ENCODE measurements around the gene STEAP1. TPM values are rescaled to one million over a fixed set of nuclear protein-coding genes. Genes with fewer than 3 reads are reported as not detected.
"Not testable (repeated sequence)": the region's sequence is repeated elsewhere in the genome, so short reads cannot be mapped to it uniquely, and the experiment has no call there.

The STEAP1 gene
- total and polyA plus RNA-seq, 2 donors = 0.33 to 3.8 TPM

DNA sequence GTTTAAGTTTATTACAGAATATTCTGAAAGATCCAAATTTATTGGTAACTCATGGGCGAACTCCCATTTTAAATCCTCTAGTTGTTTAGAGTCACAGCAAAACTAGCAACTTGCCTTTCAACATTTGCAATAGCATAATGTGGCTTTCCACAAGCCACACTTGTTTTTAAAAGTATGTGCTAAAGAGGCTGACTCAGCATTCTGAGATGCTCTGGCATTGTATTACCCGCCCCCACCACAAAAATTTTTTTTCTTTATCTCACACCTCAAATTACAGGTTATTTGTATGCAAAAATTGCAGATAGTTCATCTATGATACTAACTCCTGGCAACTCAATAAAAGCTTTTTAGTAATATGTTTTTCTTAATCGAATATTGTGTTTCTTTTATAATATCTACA, 2.4 kb upstream of the STEAP1 start:
- H3K4me3 ChIP-seq (ENCODE audit: low read length in 2 of 2); H3K27ac ChIP-seq (ENCODE audit: low read depth in 1 of 2, low read length in 1 of 2): not testable (repeated sequence)

GRCh38 chr7:90152642-90153253, 1.5 kb upstream of the STEAP1 start:
- not testable (repeated sequence) for H3K36me3 ChIP-seq (ENCODE audit: control insufficient read depth in 2 of 2, insufficient read depth in 2 of 2, low read length in 1 of 2); H3K4me1 ChIP-seq (ENCODE audit: control insufficient read depth in 2 of 2, insufficient read depth in 2 of 2, low read length in 2 of 2); H3K4me3 ChIP-seq (ENCODE audit: low read length in 2 of 2); H3K27ac ChIP-seq (ENCODE audit: low read depth in 1 of 2, low read length in 1 of 2); H3K9me3 ChIP-seq (ENCODE audit: control insufficient read depth in 2 of 2, insufficient read depth in 1 of 2, low read length in 1 of 2)
- DNase-seq (ENCODE audit: low read depth in 6 of 9, low spot score in 9 of 9) = peak in 3 of 9 donors; percentile 3 to 34 (median 4)
- peaks cover 0 to 11% of the 10 kb centered on the region in 2 donors for H3K27me3 ChIP-seq (ENCODE audit: control insufficient read depth in 2 of 2, insufficient read depth in 1 of 2, low read length in 1 of 2)
- WGBS = 44% methylated on average over 9 of the region's 9 CpGs

More for the DNA sequence above, 2.4 kb upstream of the STEAP1 start:
- not testable (repeated sequence) for DNase-seq (ENCODE audit: low read depth in 6 of 9, low spot score in 9 of 9); H3K9me3 ChIP-seq (ENCODE audit: control insufficient read depth in 2 of 2, insufficient read depth in 1 of 2, low read length in 1 of 2); H3K36me3 ChIP-seq (ENCODE audit: control insufficient read depth in 2 of 2, insufficient read depth in 2 of 2, low read length in 1 of 2); H3K4me1 ChIP-seq (ENCODE audit: control insufficient read depth in 2 of 2, insufficient read depth in 2 of 2, low read length in 2 of 2)
- H3K27me3 ChIP-seq (ENCODE audit: control insufficient read depth in 2 of 2, insufficient read depth in 1 of 2, low read length in 1 of 2) = peaks cover 0 to 11% of the 10 kb centered on the region in 2 donors
- WGBS = 75% methylated on average over 3 of the region's 3 CpGs

DNA sequence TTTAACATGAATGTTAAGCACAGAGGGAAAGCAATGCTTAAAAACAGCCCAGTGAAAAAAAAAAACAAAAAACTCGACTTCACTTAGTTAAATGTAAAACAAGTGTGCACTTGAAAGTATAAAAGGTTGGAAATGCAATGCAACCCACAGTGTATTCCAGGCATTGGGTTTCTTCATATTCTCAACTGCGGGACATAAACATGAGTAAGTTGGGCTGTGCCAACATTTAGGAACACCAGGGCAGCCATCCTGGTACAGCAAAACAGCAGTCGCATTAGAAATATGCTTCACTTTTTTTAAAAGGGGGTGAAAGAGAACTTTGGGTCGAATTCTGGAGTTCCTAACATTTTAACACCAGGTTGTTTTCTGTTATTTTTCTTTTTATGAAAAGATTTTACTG, 937 bp downstream of the STEAP1 start:
- H3K9me3 ChIP-seq (ENCODE audit: control insufficient read depth in 2 of 2, insufficient read depth in 1 of 2, low read length in 1 of 2) = no peaks in the 10 kb centered on the region
- WGBS = 93% methylated on average over 4 of the region's 4 CpGs
- no peak overlapping the region for H3K4me3 ChIP-seq (ENCODE audit: low read length in 2 of 2)

GRCh38 chr7:90157331-90157730, 3.1 kb downstream of the STEAP1 start:
- not testable (repeated sequence) for H3K27ac ChIP-seq (ENCODE audit: low read depth in 1 of 2, low read length in 1 of 2); H3K4me1 ChIP-seq (ENCODE audit: control insufficient read depth in 2 of 2, insufficient read depth in 2 of 2, low read length in 2 of 2); DNase-seq (ENCODE audit: low read depth in 6 of 9, low spot score in 9 of 9); H3K9me3 ChIP-seq (ENCODE audit: control insufficient read depth in 2 of 2, insufficient read depth in 1 of 2, low read length in 1 of 2); H3K4me3 ChIP-seq (ENCODE audit: low read length in 2 of 2); H3K36me3 ChIP-seq (ENCODE audit: control insufficient read depth in 2 of 2, insufficient read depth in 2 of 2, low read length in 1 of 2)
- peaks cover 0 to 11% of the 10 kb centered on the region in 2 donors for H3K27me3 ChIP-seq (ENCODE audit: control insufficient read depth in 2 of 2, insufficient read depth in 1 of 2, low read length in 1 of 2)
- 90% methylated on average over 2 of the region's 2 CpGs for WGBS

More for the DNA sequence above, 937 bp downstream of the STEAP1 start:
- H3K27ac ChIP-seq (ENCODE audit: low read depth in 1 of 2, low read length in 1 of 2) = no peak overlapping the region
- no peak for DNase-seq (ENCODE audit: low read depth in 6 of 9, low spot score in 9 of 9)
- H3K36me3 ChIP-seq (ENCODE audit: control insufficient read depth in 2 of 2, insufficient read depth in 2 of 2, low read length in 1 of 2) = no peaks in the 10 kb centered on the region
- H3K27me3 ChIP-seq (ENCODE audit: control insufficient read depth in 2 of 2, insufficient read depth in 1 of 2, low read length in 1 of 2) = peaks cover 0 to 11% of the 10 kb centered on the region in 2 donors
- peaks cover 4% of the 10 kb centered on the region in 2 donors for H3K4me1 ChIP-seq (ENCODE audit: control insufficient read depth in 2 of 2, insufficient read depth in 2 of 2, low read length in 2 of 2)

GRCh38 chr7:90157761-90158350, 3.6 kb downstream of the STEAP1 start:
- H3K4me1 ChIP-seq (ENCODE audit: control insufficient read depth in 2 of 2, insufficient read depth in 2 of 2, low read length in 2 of 2); H3K36me3 ChIP-seq (ENCODE audit: control insufficient read depth in 2 of 2, insufficient read depth in 2 of 2, low read length in 1 of 2); H3K9me3 ChIP-seq (ENCODE audit: control insufficient read depth in 2 of 2, insufficient read depth in 1 of 2, low read length in 1 of 2); H3K4me3 ChIP-seq (ENCODE audit: low read length in 2 of 2); H3K27ac ChIP-seq (ENCODE audit: low read depth in 1 of 2, low read length in 1 of 2); DNase-seq (ENCODE audit: low read depth in 6 of 9, low spot score in 9 of 9): not testable (repeated sequence)
- H3K27me3 ChIP-seq (ENCODE audit: control insufficient read depth in 2 of 2, insufficient read depth in 1 of 2, low read length in 1 of 2) = peaks cover 0 to 11% of the 10 kb centered on the region in 2 donors
- WGBS = 96% methylated on average over 4 of the region's 4 CpGs

DNA sequence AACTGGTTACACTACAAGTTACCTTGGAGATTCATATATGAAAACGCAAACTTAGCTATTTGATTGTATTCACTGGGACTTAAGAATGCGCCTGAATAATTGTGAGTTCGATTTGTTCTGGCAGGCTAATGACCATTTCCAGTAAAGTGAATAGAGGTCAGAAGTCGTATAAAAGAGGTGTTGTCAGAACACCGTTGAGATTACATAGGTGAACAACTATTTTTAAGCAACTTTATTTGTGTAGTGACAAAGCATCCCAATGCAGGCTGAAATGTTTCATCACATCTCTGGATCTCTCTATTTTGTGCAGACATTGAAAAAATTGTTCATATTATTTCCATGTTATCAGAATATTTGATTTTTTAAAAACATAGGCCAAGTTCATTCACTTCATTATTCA, 9.3 kb downstream of the STEAP1 start:
- Histone ChIP-seq H3K27ac (ENCODE audit: low read depth in 1 of 2, low read length in 1 of 2) (no peak overlapping the region), H3K27me3 (ENCODE audit: control insufficient read depth in 2 of 2, insufficient read depth in 1 of 2, low read length in 1 of 2) (no peaks in the 10 kb centered on the region), H3K36me3 (ENCODE audit: control insufficient read depth in 2 of 2, insufficient read depth in 2 of 2, low read length in 1 of 2) (no peaks in the 10 kb centered on the region), H3K4me1 (ENCODE audit: control insufficient read depth in 2 of 2, insufficient read depth in 2 of 2, low read length in 2 of 2) (no peaks in the 10 kb centered on the region), H3K9me3 (ENCODE audit: control insufficient read depth in 2 of 2, insufficient read depth in 1 of 2, low read length in 1 of 2) (no peaks in the 10 kb centered on the region), H3K4me3 (ENCODE audit: low read length in 2 of 2) (no peak overlapping the region)
- 96% methylated on average over 5 of the region's 5 CpGs for WGBS
- DNase-seq (ENCODE audit: low read depth in 6 of 9, low spot score in 9 of 9) = no peak

DNA sequence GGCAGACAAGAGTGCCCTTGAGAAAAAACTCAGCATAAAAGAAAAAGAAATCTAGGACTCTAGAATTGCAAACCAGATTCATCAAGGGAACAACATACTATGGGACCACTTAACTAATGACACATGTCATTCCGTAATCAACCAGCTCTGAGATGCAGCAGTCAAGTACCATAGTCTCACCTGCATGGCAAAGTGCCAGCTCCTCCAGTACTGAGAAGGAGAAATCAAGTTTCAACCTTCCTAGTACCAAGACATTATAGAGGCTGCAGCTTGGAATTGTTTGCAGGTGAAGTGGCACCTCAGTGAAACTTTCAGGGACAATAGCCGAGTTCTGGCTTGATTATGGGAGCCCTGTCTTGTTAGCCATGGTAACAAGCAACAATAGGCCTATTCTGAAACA, 11.5 kb downstream of the STEAP1 start:
- 93% methylated on average over 2 of the region's 2 CpGs for WGBS
- Histone ChIP-seq H3K4me1 (ENCODE audit: control insufficient read depth in 2 of 2, insufficient read depth in 2 of 2, low read length in 2 of 2) (no peaks in the 10 kb centered on the region), H3K36me3 (ENCODE audit: control insufficient read depth in 2 of 2, insufficient read depth in 2 of 2, low read length in 1 of 2) (no peaks in the 10 kb centered on the region), H3K27me3 (ENCODE audit: control insufficient read depth in 2 of 2, insufficient read depth in 1 of 2, low read length in 1 of 2) (no peaks in the 10 kb centered on the region), H3K9me3 (ENCODE audit: control insufficient read depth in 2 of 2, insufficient read depth in 1 of 2, low read length in 1 of 2) (no peaks in the 10 kb centered on the region), H3K27ac (ENCODE audit: low read depth in 1 of 2, low read length in 1 of 2) (no peak overlapping the region), H3K4me3 (ENCODE audit: low read length in 2 of 2) (no peak overlapping the region)
- no peak for DNase-seq (ENCODE audit: low read depth in 6 of 9, low spot score in 9 of 9)

DNA sequence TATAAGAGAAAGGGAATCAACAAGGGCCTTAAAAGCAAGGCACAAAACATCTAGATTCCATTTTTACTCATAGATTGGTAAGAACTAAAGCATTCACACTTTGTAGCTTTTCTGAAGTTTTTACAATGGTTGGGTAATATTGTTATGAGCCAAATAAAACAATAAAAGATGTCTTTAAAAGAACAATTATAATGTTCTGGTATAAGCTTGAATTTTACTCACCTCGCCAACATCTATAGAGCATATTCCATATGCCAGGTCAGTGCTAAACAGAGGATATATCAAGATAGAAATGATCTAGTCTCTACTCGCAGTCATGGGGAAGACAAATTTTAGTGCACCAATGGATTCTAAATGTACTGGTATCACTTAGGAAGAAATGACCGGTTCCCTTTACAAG, 11.9 kb downstream of the STEAP1 start:
- Histone ChIP-seq H3K9me3 (ENCODE audit: control insufficient read depth in 2 of 2, insufficient read depth in 1 of 2, low read length in 1 of 2) (no peaks in the 10 kb centered on the region), H3K27me3 (ENCODE audit: control insufficient read depth in 2 of 2, insufficient read depth in 1 of 2, low read length in 1 of 2) (no peaks in the 10 kb centered on the region), H3K36me3 (ENCODE audit: control insufficient read depth in 2 of 2, insufficient read depth in 2 of 2, low read length in 1 of 2) (no peaks in the 10 kb centered on the region), H3K4me3 (ENCODE audit: low read length in 2 of 2) (no peak overlapping the region), H3K27ac (ENCODE audit: low read depth in 1 of 2, low read length in 1 of 2) (no peak overlapping the region), H3K4me1 (ENCODE audit: control insufficient read depth in 2 of 2, insufficient read depth in 2 of 2, low read length in 2 of 2) (no peaks in the 10 kb centered on the region)
- 78% methylated on average over 3 of the region's 3 CpGs for WGBS
- no peak for DNase-seq (ENCODE audit: low read depth in 6 of 9, low spot score in 9 of 9)

GRCh38 chr7:90167361-90167760, 13.1 kb downstream of the STEAP1 start:
- Histone ChIP-seq H3K4me3 (ENCODE audit: low read length in 2 of 2) (no peak overlapping the region), H3K4me1 (ENCODE audit: control insufficient read depth in 2 of 2, insufficient read depth in 2 of 2, low read length in 2 of 2) (no peaks in the 10 kb centered on the region), H3K27me3 (ENCODE audit: control insufficient read depth in 2 of 2, insufficient read depth in 1 of 2, low read length in 1 of 2) (no peaks in the 10 kb centered on the region), H3K36me3 (ENCODE audit: control insufficient read depth in 2 of 2, insufficient read depth in 2 of 2, low read length in 1 of 2) (no peaks in the 10 kb centered on the region), H3K27ac (ENCODE audit: low read depth in 1 of 2, low read length in 1 of 2) (no peak overlapping the region), H3K9me3 (ENCODE audit: control insufficient read depth in 2 of 2, insufficient read depth in 1 of 2, low read length in 1 of 2) (no peaks in the 10 kb centered on the region)
- no peak for DNase-seq (ENCODE audit: low read depth in 6 of 9, low spot score in 9 of 9)
- 91% methylated on average over 4 of the region's 4 CpGs for WGBS
